HepG2 (cell line): ENCODE data around the gene DTYMK. TPM values are rescaled to one million over a fixed set of nuclear protein-coding genes. Genes with fewer than 3 reads are reported as not detected.

Experiments used
- ARNTL ChIP-seq: sonication (generic); formaldehyde crosslinking; IDR thresholded peaks from 2 replicates; pipeline ENCODE4 v1.4.0; 2020; ENCODE audit warnings: mild to moderate bottlenecking, missing genetic modification reagents
- GATAD1 ChIP-seq: IDR thresholded peaks from 2 replicates; pipeline ENCODE4 v1.6.1; 2016; ENCODE audit warnings: missing genetic modification reagents, missing compliant biosample characterization
- MBD4 ChIP-seq: IDR thresholded peaks from 2 replicates; pipeline ENCODE4 v1.6.1; 2012; ENCODE audit warnings: low read length, inconsistent platforms, borderline replicate concordance
- MYPOP ChIP-seq: sonication (generic); formaldehyde crosslinking; IDR thresholded peaks from 2 replicates; pipeline ENCODE4 v1.8.1; 2023; ENCODE audit warnings: mild to moderate bottlenecking, moderate library complexity, missing genetic modification reagents
- NCOA5 ChIP-seq: sonication (generic); formaldehyde crosslinking; IDR thresholded peaks from 2 replicates; pipeline ENCODE4 v1.4.0; 2020; ENCODE audit warnings: missing genetic modification reagents
- PHF21A ChIP-seq: sonication (generic); formaldehyde crosslinking; IDR thresholded peaks from 2 replicates; pipeline ENCODE4 v1.5.0; 2020; ENCODE audit warnings: mild to moderate bottlenecking, missing genetic modification reagents
- PPARG ChIP-seq: conservative IDR thresholded peaks from 2 replicates; pipeline ENCODE4 v1.6.1; 2016; ENCODE audit warnings: missing biosample characterization, missing genetic modification reagents
- SMYD3 ChIP-seq: sonication (generic); formaldehyde crosslinking; IDR thresholded peaks from 2 replicates; pipeline ENCODE4 v1.8.1; 2023; ENCODE audit warnings: mild to moderate bottlenecking, missing genetic modification reagents
- TBL1XR1 ChIP-seq: fragments of 150-350 bp; IDR thresholded peaks from 2 replicates; pipeline ENCODE4 v1.6.1; 2014; ENCODE audit warnings: borderline replicate concordance, low read length; ENCODE audit not compliant: partially characterized antibody
- TCF7 ChIP-seq: sonication (generic); IDR thresholded peaks from 2 replicates; pipeline ENCODE4 v1.6.1; 2016; ENCODE audit warnings: antibody characterized with exemption, low read depth
- TEAD2 ChIP-seq: sonication (generic); formaldehyde crosslinking; IDR thresholded peaks from 2 replicates; pipeline ENCODE4 v1.9.0; 2021; ENCODE audit warnings: missing genetic modification reagents
- TEF ChIP-seq: sonication (generic); formaldehyde crosslinking; IDR thresholded peaks from 2 replicates; pipeline ENCODE4 v1.5.0; 2020; ENCODE audit warnings: missing genetic modification reagents
- THRA ChIP-seq: sonication (generic); formaldehyde crosslinking; IDR thresholded peaks from 2 replicates; pipeline ENCODE4 v1.4.0; 2020; ENCODE audit warnings: missing genetic modification reagents, borderline replicate concordance
- ZIK1 ChIP-seq: sonication (generic); formaldehyde crosslinking; IDR thresholded peaks from 2 replicates; pipeline ENCODE4 v1.5.0; 2020; ENCODE audit warnings: mild to moderate bottlenecking, low read depth, missing genetic modification reagents, borderline replicate concordance
- ZMYM3 ChIP-seq: sonication (generic); formaldehyde crosslinking; IDR thresholded peaks from 2 replicates; pipeline ENCODE4 v1.5.1; 2020; ENCODE audit warnings: mild to moderate bottlenecking, missing genetic modification reagents
- ZNF121 ChIP-seq: sonication (generic); formaldehyde crosslinking; IDR thresholded peaks from 2 replicates; pipeline ENCODE4 v1.5.0; 2020; ENCODE audit warnings: mild to moderate bottlenecking, missing genetic modification reagents
- ZNF142 ChIP-seq: sonication (generic); formaldehyde crosslinking; IDR thresholded peaks from 2 replicates; pipeline ENCODE4 v1.4.0; 2020; ENCODE audit warnings: missing genetic modification reagents
- ZNF224 ChIP-seq: sonication (generic); formaldehyde crosslinking; IDR thresholded peaks from 2 replicates; pipeline ENCODE4 v1.5.0; 2020; ENCODE audit warnings: mild to moderate bottlenecking, missing genetic modification reagents
- ZNF329 ChIP-seq: sonication (generic); formaldehyde crosslinking; IDR thresholded peaks from 2 replicates; pipeline ENCODE4 v1.9.0; 2021; ENCODE audit warnings: low read depth, mild to moderate bottlenecking, missing genetic modification reagents
- ZNF589 ChIP-seq: sonication (generic); formaldehyde crosslinking; conservative IDR thresholded peaks from 2 replicates; pipeline ENCODE4 v1.8.0; 2022; ENCODE audit warnings: mild to moderate bottlenecking, moderate library complexity, missing genetic modification reagents
- ZNF841 ChIP-seq: sonication (generic); formaldehyde crosslinking; IDR thresholded peaks from 2 replicates; pipeline ENCODE4 v1.8.1; 2023; ENCODE audit warnings: missing genetic modification reagents, borderline replicate concordance
- polyA plus RNA-seq, 8 experiments: library from polyadenylated mRNA; depleted of rRNA in 3 of 8; stranded (reverse) in 7 of 8; unstranded in 1 of 8; fragments of >200 nt; fragmentation: Illumina TruSeq in 4 of 8; extraction: Trizol in 4 of 8; gene quantifications; 2 replicates each; pipeline versions ENCODE4 v1.2.1 to v1.2.3, GENCODE V29; 2011 to 2016; ENCODE audit warnings: low read depth in 4 of 8, missing spikeins in 1 of 8, mixed read lengths in 1 of 8; ENCODE audit not compliant: insufficient read depth in 1 of 8
- total RNA-seq, 5 experiments: library from RNA; depleted of rRNA; stranded (reverse); fragments of >200 nt; fragmentation: Illumina TruSeq; extraction: Trizol; gene quantifications; 2 replicates each; pipeline ENCODE4 v1.2.3, GENCODE V29; 2016; ENCODE audit warnings: low read depth in 1 of 5

DTYMK gene
- total and polyA plus RNA-seq, 2 of the 13 experiments (the other 11 are each of a cell fraction or from before 2014, with no cell fraction given) = 57.5 to 134 TPM

GRCh38 chr2:241637018-241637794 is 49.4 kb downstream of the DTYMK start, which contains the start of the genes ATG4B and THAP4 (continued):
- TF ChIP-seq ZNF142 (CRISPR knock-in tag) (peak; percentile 76), MBD4 (no peak), ZNF589 (CRISPR knock-in tag) (no peak; the same call in none of the 2 replicates), ZNF224 (CRISPR knock-in tag) (peak; percentile 89; the same call in 1 of the 2 replicates), TEF (CRISPR knock-in tag) (peak; percentile 42; the same call in 1 of the 2 replicates), ZNF121 (CRISPR knock-in tag) (peak; percentile 84; the same call in 1 of the 2 replicates), ZIK1 (CRISPR knock-in tag) (0 out of 2 replicates have a peak, but pooled peaks have one; percentile 73), GATAD1 (peak; percentile 98), TBL1XR1 (no peak), MYPOP (CRISPR knock-in tag) (peak; percentile 62; the same call in 1 of the 2 replicates), ARNTL (CRISPR knock-in tag) (peak; percentile 80; the same call in 1 of the 2 replicates), NCOA5 (CRISPR knock-in tag) (no peak), SMYD3 (CRISPR knock-in tag) (no peak), PPARG (CRISPR knock-in tag) (peak; percentile 68), TCF7 (no peak), PHF21A (CRISPR knock-in tag) (peak; percentile 72), ZNF841 (no peak), TEAD2 (CRISPR knock-in tag) (no peak), ZNF329 (CRISPR knock-in tag) (0 out of 2 replicates have a peak, but pooled peaks have one; percentile 49), ZMYM3 (CRISPR knock-in tag) (peak; percentile 63; the same call in 1 of the 2 replicates), THRA (peak; percentile 64; the same call in 1 of the 2 replicates)
